GM12878 (cell line): Measurements from ENCODE around the gene TRMO. TPM values are rescaled to one million over a fixed set of nuclear protein-coding genes. Genes with fewer than 3 reads are reported as not detected.

Experiments
- ATAC-seq: fragments of 200-7000 bp; cut with Tn5 transposase; 3 replicates; pipeline ENCODE4 v1.9.1; 2020; ENCODE audit warnings: mild to moderate bottlenecking, moderate library complexity
- BruUV-seq: library from RNA; stranded (reverse); fragments of 400-500 nt; replicated peaks from 2 replicates; lab custom pipeline; 2021; lab: Mats Ljungman, UMichigan
- CTCF ChIA-PET: fragments of 300-600 bp; sonication (Branson Sonifier 250); formaldehyde crosslinking; extraction: SDS; loops from one replicate; lab custom pipeline; 2021; ENCODE audit warnings: inconsistent platforms; lab: Yijun Ruan, JAX
- POLR2A ChIA-PET: fragments of 350-600 bp; formaldehyde crosslinking; extraction: SDS; loops from one replicate; lab custom pipeline; 2021; ENCODE audit warnings: inconsistent platforms; lab: Charles Lee
- RAD21 ChIA-PET: fragments of 300-600 bp; sonication (Branson Sonifier 250); formaldehyde crosslinking; loops from one replicate; lab custom pipeline; 2023; ENCODE audit warnings: antibody characterized with exemption; ENCODE audit not compliant: unreplicated experiment; lab: Charles Lee
- SMC1A ChIA-PET: fragments of 300-600 bp; sonication (Branson Sonifier 250); formaldehyde crosslinking; loops from one replicate; lab custom pipeline; 2023; ENCODE audit not compliant: unreplicated experiment, uncharacterized antibody; lab: Charles Lee
- DNase-seq: peaks from one replicate; pipeline ENCODE4 v3.0.0-alpha.2; 2011; ENCODE audit warnings: low read depth, low spot score
- FAIRE-seq: peaks from 3 replicates; lab custom pipeline; 2011; peaks lifted over from hg19 to GRCh38; lab: Jason Lieb, UNC
- H2AFZ ChIP-seq: 2 replicates; pipeline ENCODE4 v1.6.0; 2011; ENCODE audit warnings: low read depth, low read length, control low read depth; ENCODE audit not compliant: control insufficient read depth
- H3K27ac ChIP-seq: 2 replicates; pipeline ENCODE4 v1.5.1; 2011; ENCODE audit warnings: control low read depth; ENCODE audit not compliant: control insufficient read depth, insufficient read depth
- H3K27me3 ChIP-seq, 2 experiments: replicated peaks in 1 of 2; 2 replicates each; pipeline versions ENCODE4 v1.6.0 to v1.6.1; 2011; ENCODE audit warnings: low read length in 1 of 2; ENCODE audit not compliant: control insufficient read depth in 2 of 2, insufficient read depth in 2 of 2
- H3K36me3 ChIP-seq, 2 experiments: 2 replicates each; pipeline ENCODE4 v1.5.1; 2011; ENCODE audit warnings: low read length in 1 of 2; ENCODE audit not compliant: control insufficient read depth in 2 of 2, insufficient read depth in 2 of 2
- H3K4me1 ChIP-seq: 2 replicates; pipeline ENCODE4 v1.6.1; 2011; ENCODE audit warnings: mild to moderate bottlenecking, low read length, moderate library complexity, mixed read lengths; ENCODE audit not compliant: control insufficient read depth, insufficient read depth
- H3K4me2 ChIP-seq: 2 replicates; pipeline ENCODE4 v1.6.0; 2011; ENCODE audit warnings: control low read depth; ENCODE audit not compliant: control insufficient read depth, insufficient read depth
- H3K4me3 ChIP-seq: fragments of 200-600 bp; sonication (generic); 2 replicates; pipeline ENCODE4 v1.5.1; 2016
- H3K79me2 ChIP-seq: 2 replicates; pipeline ENCODE4 v1.6.0; 2011; ENCODE audit warnings: low read length; ENCODE audit not compliant: control insufficient read depth, insufficient read depth
- H3K9ac ChIP-seq: 2 replicates; pipeline ENCODE4 v1.8.0; 2011; ENCODE audit warnings: low read length, control low read depth, mixed read lengths; ENCODE audit not compliant: control insufficient read depth, insufficient read depth
- H3K9me3 ChIP-seq: replicated peaks from 3 replicates; pipeline ENCODE4 v1.5.1; 2011; ENCODE audit warnings: mild to moderate bottlenecking, low read length; ENCODE audit not compliant: control insufficient read depth, insufficient read depth
- H4K20me1 ChIP-seq: 2 replicates; pipeline ENCODE4 v1.6.0; 2011; ENCODE audit not compliant: control insufficient read depth, insufficient read depth
- BMI1 ChIP-seq: fragments of 450-650 bp; IDR thresholded peaks from 2 replicates; pipeline ENCODE4 v1.6.1; 2016; ENCODE audit warnings: mild to moderate bottlenecking, moderate library complexity, borderline replicate concordance
- CREB1 ChIP-seq: IDR thresholded peaks from 2 replicates; pipeline ENCODE4 v1.6.1; 2012; ENCODE audit warnings: low read depth, mild to moderate bottlenecking, inconsistent platforms
- ETV6 ChIP-seq, 2 experiments: fragments of 450-650 bp in 1 of 2; IDR thresholded peaks in 1 of 2; conservative IDR thresholded peaks in 1 of 2; 2 replicates each; pipeline ENCODE4 v1.6.1; 2014; ENCODE audit warnings: antibody characterized with exemption in 1 of 2, borderline replicate concordance in 1 of 2, low read depth in 1 of 2, mild to moderate bottlenecking in 1 of 2, moderate library complexity in 1 of 2
- FOS ChIP-seq: IDR thresholded peaks from 3 replicates; pipeline ENCODE4 v1.6.1; 2011; ENCODE audit warnings: borderline replicate concordance; ENCODE audit not compliant: insufficient read length; ENCODE audit errors: extremely low read depth
- GABPA ChIP-seq: IDR thresholded peaks from 2 replicates; pipeline ENCODE4 v1.6.1; 2014; ENCODE audit warnings: antibody characterized with exemption, low read depth, mild to moderate bottlenecking, inconsistent platforms
- MTA3 ChIP-seq: IDR thresholded peaks from 2 replicates; pipeline ENCODE4 v1.6.1; 2012; ENCODE audit warnings: low read length, inconsistent platforms, borderline replicate concordance
- NR2C1 ChIP-seq: fragments of 450-650 bp; IDR thresholded peaks from 2 replicates; pipeline ENCODE4 v1.6.1; 2017; ENCODE audit warnings: antibody characterized with exemption, mild to moderate bottlenecking, moderate library complexity
- RAD21 ChIP-seq: IDR thresholded peaks from 2 replicates; pipeline ENCODE4 v1.6.1; 2011; ENCODE audit warnings: mild to moderate bottlenecking, low read depth, low read length, moderate library complexity; ENCODE audit not compliant: insufficient read depth
- SREBF2 ChIP-seq: IDR thresholded peaks from 2 replicates; pipeline ENCODE4 v1.6.1; 2012; ENCODE audit warnings: mild to moderate bottlenecking, low read length
- STAT1 ChIP-seq: fragments of 450-650 bp; conservative IDR thresholded peaks from 2 replicates; pipeline ENCODE4 v1.6.1; 2014; ENCODE audit warnings: antibody characterized with exemption, mild to moderate bottlenecking
- ZNF274 ChIP-seq: IDR thresholded peaks from one replicate; pipeline ENCODE4 v1.8.0; 2011; ENCODE audit not compliant: insufficient read length, insufficient read depth
- WGBS: methylation state at CpG from one replicate; pipeline ENCODE4 v1.1.6; 2016; ENCODE audit warnings: low lambda C conversion rate; ENCODE audit not compliant: insufficient replicate concordance, insufficient coverage; ENCODE audit errors: missing lambda C conversion rate; 5-methylcytosine and 5-hydroxymethylcytosine counted together
- in situ Hi-C: fragments of 300-500 bp; cut with MboI; formaldehyde crosslinking; loops from 9 replicates; pipeline ENCODE4 v1.14.3; 2018; ENCODE audit warnings: mixed read lengths
- intact Hi-C: fragments of 100-400 bp; cut with micrococcal nuclease; formaldehyde crosslinking; loops from one replicate; pipeline ENCODE4 v1.14.2; 2022; ENCODE audit not compliant: unreplicated experiment
- polyA plus RNA-seq, 11 experiments: library from polyadenylated mRNA; depleted of rRNA in 4 of 11; unstranded in 6 of 11; stranded (reverse) in 5 of 11; fragments of >200 nt; fragmentation: Nextera tagmentation in 4 of 11; fragmentation: Illumina TruSeq in 1 of 11; extraction: Ambion mirVana in 4 of 11; extraction: Trizol in 1 of 11; gene quantifications; 1 replicate in 1 of 11; 2 replicates in 10 of 11; pipeline versions ENCODE4 v1.2.1 to v1.2.3, GENCODE V29; 2011 to 2016; ENCODE audit warnings: inconsistent platforms in 2 of 11, missing spikeins in 2 of 11, low read depth in 1 of 11
- total RNA-seq, 4 experiments: library from RNA; depleted of rRNA in 3 of 4; stranded (reverse); fragments of >200 nt in 3 of 4; fragmentation: Illumina TruSeq in 1 of 4; extraction: Trizol in 1 of 4; gene quantifications; 2 replicates each; pipeline versions ENCODE4 v1.2.1 to v1.2.3, GENCODE V29; 2013 to 2021
- TF ChIP-seq, protein P1 (sequence below): IDR thresholded peaks from 2 replicates; pipeline ENCODE4 v1.6.1; 2012; ENCODE audit warnings: mild to moderate bottlenecking, low read depth, low read length
- TF ChIP-seq, protein P2 (sequence below): fragments of 450-650 bp; IDR thresholded peaks from 2 replicates; pipeline ENCODE4 v1.6.1; 2017; ENCODE audit warnings: mild to moderate bottlenecking, moderate library complexity
- TF ChIP-seq, protein P3 (sequence below): fragments of 450-650 bp; IDR thresholded peaks from 2 replicates; pipeline ENCODE4 v1.6.1; 2016; ENCODE audit warnings: mild to moderate bottlenecking
- TF ChIP-seq, protein P4 (sequence below): IDR thresholded peaks from 2 replicates; pipeline ENCODE4 v1.6.1; 2011; ENCODE audit warnings: mild to moderate bottlenecking, low read depth, low read length, moderate library complexity; ENCODE audit not compliant: insufficient replicate concordance

TRMO gene
- total and polyA plus RNA-seq, 10 of the 15 experiments (the other 5 are each of a cell fraction or from before 2014, with no cell fraction given): 5.8 to 23.6 (median 15.3) TPM

DNA sequence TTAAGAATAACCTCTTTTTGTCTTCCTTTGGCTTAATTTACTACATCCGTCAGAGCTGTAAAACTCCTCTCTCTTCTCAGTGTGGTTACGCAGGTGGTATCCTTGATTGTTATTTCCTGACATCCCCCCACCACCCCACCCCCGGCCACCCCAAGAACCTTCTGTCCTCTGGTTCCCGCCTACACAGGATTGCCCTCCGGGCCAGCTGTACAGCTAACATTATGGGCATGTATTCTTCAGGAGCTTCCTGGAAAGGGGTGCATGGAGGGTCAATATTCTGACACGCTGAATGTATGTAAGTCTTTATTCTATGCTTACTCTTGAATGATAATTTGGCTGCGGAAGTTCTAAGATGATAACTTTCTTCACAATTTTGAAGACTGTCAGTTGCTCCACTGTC is 47.9 kb upstream of the TRMO start:
- DNase-seq: no peak
- ChIA-PET RAD21 (no interaction called here), POLR2A (no interaction called here), SMC1A (no interaction called here), CTCF (interaction anchor here (3.3 kb wide), 1 partner anchor 46 kb away, joined by 9 read pairs; no protein-coding TSS in a partner anchor)
- Histone ChIP-seq H3K4me3 (no peak overlapping the region), H3K79me2 (no peaks in the 10 kb centered on the region), H3K36me3 (no peaks in the 10 kb centered on the region), H3K9me3 (no peaks in the 10 kb centered on the region), H3K4me2 (no peak overlapping the region), H3K4me1 (no peaks in the 10 kb centered on the region), H2AFZ (no peak overlapping the region), H3K27me3 (no peaks in the 10 kb centered on the region; a peak in 1 of 4 replicates), H3K27ac (no peak overlapping the region), H3K9ac (no peak overlapping the region), H4K20me1 (no peaks in the 10 kb centered on the region)
- no peak for ATAC-seq
- FAIRE-seq: no peak
- no TSS peak for BruUV-seq
- 39% methylated on average over 7 of the region's 7 CpGs for WGBS
- in situ Hi-C loops (no loop called here), intact Hi-C loops (no loop called here)
- TF ChIP-seq STAT1: no peak
- TF ChIP-seq NR2C1: no peak
- TF ChIP-seq, protein P1, sequence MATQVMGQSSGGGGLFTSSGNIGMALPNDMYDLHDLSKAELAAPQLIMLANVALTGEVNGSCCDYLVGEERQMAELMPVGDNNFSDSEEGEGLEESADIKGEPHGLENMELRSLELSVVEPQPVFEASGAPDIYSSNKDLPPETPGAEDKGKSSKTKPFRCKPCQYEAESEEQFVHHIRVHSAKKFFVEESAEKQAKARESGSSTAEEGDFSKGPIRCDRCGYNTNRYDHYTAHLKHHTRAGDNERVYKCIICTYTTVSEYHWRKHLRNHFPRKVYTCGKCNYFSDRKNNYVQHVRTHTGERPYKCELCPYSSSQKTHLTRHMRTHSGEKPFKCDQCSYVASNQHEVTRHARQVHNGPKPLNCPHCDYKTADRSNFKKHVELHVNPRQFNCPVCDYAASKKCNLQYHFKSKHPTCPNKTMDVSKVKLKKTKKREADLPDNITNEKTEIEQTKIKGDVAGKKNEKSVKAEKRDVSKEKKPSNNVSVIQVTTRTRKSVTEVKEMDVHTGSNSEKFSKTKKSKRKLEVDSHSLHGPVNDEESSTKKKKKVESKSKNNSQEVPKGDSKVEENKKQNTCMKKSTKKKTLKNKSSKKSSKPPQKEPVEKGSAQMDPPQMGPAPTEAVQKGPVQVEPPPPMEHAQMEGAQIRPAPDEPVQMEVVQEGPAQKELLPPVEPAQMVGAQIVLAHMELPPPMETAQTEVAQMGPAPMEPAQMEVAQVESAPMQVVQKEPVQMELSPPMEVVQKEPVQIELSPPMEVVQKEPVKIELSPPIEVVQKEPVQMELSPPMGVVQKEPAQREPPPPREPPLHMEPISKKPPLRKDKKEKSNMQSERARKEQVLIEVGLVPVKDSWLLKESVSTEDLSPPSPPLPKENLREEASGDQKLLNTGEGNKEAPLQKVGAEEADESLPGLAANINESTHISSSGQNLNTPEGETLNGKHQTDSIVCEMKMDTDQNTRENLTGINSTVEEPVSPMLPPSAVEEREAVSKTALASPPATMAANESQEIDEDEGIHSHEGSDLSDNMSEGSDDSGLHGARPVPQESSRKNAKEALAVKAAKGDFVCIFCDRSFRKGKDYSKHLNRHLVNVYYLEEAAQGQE: no peak
- TF ChIP-seq, protein P2, sequence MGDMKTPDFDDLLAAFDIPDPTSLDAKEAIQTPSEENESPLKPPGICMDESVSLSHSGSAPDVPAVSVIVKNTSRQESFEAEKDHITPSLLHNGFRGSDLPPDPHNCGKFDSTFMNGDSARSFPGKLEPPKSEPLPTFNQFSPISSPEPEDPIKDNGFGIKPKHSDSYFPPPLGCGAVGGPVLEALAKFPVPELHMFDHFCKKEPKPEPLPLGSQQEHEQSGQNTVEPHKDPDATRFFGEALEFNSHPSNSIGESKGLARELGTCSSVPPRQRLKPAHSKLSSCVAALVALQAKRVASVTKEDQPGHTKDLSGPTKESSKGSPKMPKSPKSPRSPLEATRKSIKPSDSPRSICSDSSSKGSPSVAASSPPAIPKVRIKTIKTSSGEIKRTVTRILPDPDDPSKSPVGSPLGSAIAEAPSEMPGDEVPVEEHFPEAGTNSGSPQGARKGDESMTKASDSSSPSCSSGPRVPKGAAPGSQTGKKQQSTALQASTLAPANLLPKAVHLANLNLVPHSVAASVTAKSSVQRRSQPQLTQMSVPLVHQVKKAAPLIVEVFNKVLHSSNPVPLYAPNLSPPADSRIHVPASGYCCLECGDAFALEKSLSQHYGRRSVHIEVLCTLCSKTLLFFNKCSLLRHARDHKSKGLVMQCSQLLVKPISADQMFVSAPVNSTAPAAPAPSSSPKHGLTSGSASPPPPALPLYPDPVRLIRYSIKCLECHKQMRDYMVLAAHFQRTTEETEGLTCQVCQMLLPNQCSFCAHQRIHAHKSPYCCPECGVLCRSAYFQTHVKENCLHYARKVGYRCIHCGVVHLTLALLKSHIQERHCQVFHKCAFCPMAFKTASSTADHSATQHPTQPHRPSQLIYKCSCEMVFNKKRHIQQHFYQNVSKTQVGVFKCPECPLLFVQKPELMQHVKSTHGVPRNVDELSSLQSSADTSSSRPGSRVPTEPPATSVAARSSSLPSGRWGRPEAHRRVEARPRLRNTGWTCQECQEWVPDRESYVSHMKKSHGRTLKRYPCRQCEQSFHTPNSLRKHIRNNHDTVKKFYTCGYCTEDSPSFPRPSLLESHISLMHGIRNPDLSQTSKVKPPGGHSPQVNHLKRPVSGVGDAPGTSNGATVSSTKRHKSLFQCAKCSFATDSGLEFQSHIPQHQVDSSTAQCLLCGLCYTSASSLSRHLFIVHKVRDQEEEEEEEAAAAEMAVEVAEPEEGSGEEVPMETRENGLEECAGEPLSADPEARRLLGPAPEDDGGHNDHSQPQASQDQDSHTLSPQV: no peak
- TF ChIP-seq CREB1: no peak
- TF ChIP-seq ETV6 (conservative IDR thresholded peaks at IDR 0.05 in 1 of 2, IDR thresholded peaks at IDR 0.05 in 1 of 2; ENCODE audit: borderline replicate concordance in 1 of 2, low read depth in 1 of 2): no peak
- TF ChIP-seq RAD21: no peak
- TF ChIP-seq MTA3: no peak
- TF ChIP-seq FOS: no peak
- TF ChIP-seq BMI1: no peak
- TF ChIP-seq, protein P3, sequence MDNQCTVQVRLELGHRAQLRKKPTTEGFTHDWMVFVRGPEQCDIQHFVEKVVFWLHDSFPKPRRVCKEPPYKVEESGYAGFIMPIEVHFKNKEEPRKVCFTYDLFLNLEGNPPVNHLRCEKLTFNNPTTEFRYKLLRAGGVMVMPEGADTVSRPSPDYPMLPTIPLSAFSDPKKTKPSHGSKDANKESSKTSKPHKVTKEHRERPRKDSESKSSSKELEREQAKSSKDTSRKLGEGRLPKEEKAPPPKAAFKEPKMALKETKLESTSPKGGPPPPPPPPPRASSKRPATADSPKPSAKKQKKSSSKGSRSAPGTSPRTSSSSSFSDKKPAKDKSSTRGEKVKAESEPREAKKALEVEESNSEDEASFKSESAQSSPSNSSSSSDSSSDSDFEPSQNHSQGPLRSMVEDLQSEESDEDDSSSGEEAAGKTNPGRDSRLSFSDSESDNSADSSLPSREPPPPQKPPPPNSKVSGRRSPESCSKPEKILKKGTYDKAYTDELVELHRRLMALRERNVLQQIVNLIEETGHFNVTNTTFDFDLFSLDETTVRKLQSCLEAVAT: no peak
- no peak for TF ChIP-seq GABPA
- TF ChIP-seq, protein P4, sequence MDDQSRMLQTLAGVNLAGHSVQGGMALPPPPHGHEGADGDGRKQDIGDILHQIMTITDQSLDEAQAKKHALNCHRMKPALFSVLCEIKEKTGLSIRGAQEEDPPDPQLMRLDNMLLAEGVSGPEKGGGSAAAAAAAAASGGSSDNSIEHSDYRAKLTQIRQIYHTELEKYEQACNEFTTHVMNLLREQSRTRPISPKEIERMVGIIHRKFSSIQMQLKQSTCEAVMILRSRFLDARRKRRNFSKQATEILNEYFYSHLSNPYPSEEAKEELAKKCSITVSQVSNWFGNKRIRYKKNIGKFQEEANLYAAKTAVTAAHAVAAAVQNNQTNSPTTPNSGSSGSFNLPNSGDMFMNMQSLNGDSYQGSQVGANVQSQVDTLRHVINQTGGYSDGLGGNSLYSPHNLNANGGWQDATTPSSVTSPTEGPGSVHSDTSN: no peak
- TF ChIP-seq SREBF2: no peak
- no peak for TF ChIP-seq ZNF274
